ENCODE measurements around the gene DTNB.

DNA sequence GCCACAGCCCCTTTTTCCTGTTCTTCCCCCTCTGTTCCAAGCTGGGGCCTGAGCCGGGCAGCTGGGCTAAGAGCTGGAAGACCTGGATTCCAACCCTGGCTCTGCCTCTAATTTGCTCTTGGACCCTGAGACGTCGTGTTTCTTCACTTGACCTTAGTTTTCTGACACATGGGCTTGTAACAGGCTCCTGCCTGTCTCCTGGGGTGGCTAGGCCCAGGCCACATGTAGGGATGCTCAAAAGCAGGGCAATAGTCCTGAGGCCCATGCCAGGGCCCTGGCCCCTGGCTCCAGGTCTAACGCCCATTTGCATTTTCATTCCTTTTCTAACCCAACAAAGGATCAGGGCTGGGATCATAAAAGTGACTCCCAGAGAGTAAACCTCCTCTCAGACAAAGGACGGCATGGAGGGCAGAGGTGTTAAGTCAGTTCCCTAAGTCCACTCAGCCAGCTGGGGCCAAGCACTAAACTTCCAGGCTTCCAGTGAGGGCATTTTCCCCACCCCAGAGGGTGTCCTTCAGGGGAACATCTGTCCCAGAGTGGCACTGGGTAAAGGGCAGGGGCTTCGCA, 315.0 kb downstream of the DTNB start:
- no peak for TF ChIP-seq JUND (IDR thresholded peaks at IDR 0.05)
- TF ChIP-seq EZH2phosphoT487 (IDR thresholded peaks at IDR 0.05; ENCODE audit: borderline replicate concordance, low read depth): no peak
- TF ChIP-seq, protein P1, sequence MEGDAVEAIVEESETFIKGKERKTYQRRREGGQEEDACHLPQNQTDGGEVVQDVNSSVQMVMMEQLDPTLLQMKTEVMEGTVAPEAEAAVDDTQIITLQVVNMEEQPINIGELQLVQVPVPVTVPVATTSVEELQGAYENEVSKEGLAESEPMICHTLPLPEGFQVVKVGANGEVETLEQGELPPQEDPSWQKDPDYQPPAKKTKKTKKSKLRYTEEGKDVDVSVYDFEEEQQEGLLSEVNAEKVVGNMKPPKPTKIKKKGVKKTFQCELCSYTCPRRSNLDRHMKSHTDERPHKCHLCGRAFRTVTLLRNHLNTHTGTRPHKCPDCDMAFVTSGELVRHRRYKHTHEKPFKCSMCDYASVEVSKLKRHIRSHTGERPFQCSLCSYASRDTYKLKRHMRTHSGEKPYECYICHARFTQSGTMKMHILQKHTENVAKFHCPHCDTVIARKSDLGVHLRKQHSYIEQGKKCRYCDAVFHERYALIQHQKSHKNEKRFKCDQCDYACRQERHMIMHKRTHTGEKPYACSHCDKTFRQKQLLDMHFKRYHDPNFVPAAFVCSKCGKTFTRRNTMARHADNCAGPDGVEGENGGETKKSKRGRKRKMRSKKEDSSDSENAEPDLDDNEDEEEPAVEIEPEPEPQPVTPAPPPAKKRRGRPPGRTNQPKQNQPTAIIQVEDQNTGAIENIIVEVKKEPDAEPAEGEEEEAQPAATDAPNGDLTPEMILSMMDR (IDR thresholded peaks at IDR 0.05): no peak
- TF ChIP-seq, protein P2, sequence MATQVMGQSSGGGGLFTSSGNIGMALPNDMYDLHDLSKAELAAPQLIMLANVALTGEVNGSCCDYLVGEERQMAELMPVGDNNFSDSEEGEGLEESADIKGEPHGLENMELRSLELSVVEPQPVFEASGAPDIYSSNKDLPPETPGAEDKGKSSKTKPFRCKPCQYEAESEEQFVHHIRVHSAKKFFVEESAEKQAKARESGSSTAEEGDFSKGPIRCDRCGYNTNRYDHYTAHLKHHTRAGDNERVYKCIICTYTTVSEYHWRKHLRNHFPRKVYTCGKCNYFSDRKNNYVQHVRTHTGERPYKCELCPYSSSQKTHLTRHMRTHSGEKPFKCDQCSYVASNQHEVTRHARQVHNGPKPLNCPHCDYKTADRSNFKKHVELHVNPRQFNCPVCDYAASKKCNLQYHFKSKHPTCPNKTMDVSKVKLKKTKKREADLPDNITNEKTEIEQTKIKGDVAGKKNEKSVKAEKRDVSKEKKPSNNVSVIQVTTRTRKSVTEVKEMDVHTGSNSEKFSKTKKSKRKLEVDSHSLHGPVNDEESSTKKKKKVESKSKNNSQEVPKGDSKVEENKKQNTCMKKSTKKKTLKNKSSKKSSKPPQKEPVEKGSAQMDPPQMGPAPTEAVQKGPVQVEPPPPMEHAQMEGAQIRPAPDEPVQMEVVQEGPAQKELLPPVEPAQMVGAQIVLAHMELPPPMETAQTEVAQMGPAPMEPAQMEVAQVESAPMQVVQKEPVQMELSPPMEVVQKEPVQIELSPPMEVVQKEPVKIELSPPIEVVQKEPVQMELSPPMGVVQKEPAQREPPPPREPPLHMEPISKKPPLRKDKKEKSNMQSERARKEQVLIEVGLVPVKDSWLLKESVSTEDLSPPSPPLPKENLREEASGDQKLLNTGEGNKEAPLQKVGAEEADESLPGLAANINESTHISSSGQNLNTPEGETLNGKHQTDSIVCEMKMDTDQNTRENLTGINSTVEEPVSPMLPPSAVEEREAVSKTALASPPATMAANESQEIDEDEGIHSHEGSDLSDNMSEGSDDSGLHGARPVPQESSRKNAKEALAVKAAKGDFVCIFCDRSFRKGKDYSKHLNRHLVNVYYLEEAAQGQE (IDR thresholded peaks at IDR 0.05; ENCODE audit: low read depth, low read length): no peak
- no peak for TF ChIP-seq TEAD4 (IDR thresholded peaks at IDR 0.05; ENCODE audit: borderline replicate concordance, insufficient read depth)
- no peak for TF ChIP-seq POLR2AphosphoS5 (IDR thresholded peaks at IDR 0.05; ENCODE audit: low read depth, low read length)

Data from SK-N-SH (cell line).